Measurements from ENCODE around the gene GOLGA3. TPM values are rescaled to one million over a fixed set of nuclear protein-coding genes. Genes with fewer than 3 reads are reported as not detected.
A peak's percentile ranks its signal among the peaks of the same experiment; 100 is the strongest.

The GOLGA3 gene
- total RNA-seq, 2 donors from 2014 or later: 38.2 to 43.5 TPM

DNA sequence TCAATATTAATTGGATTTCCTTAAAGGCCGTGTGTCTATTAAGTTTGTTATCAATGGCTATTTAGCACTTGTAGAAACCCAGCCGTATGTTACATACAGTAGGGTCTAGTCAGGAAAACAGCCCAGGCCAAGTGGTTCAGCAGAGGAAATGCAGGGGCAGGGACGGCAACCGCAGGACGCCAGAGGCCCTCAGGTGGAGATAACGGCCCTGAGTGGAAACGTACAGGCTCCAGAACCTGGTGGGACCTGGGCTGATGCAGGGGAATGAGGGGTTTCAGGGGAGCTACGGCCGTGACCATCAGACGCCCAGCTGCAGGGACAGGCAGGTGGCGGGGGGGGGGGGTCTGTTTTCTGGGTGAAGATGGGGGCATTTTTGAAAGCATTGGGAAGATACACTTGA lies 63.3 kb downstream of the GOLGA3 start:
- no peak overlapping the region for H3K27ac ChIP-seq (ENCODE audit: low read depth, low read length)
- H3K9me3 ChIP-seq (ENCODE audit: control insufficient read depth, low read length): no peaks in the 10 kb centered on the region
- WGBS, 2 experiments (ENCODE audit: insufficient coverage in 1 of 2, insufficient read length in 1 of 2): 76 to 90% methylated on average over 7 to 11 of the region's 11 CpGs
- TF ChIP-seq, protein P1, sequence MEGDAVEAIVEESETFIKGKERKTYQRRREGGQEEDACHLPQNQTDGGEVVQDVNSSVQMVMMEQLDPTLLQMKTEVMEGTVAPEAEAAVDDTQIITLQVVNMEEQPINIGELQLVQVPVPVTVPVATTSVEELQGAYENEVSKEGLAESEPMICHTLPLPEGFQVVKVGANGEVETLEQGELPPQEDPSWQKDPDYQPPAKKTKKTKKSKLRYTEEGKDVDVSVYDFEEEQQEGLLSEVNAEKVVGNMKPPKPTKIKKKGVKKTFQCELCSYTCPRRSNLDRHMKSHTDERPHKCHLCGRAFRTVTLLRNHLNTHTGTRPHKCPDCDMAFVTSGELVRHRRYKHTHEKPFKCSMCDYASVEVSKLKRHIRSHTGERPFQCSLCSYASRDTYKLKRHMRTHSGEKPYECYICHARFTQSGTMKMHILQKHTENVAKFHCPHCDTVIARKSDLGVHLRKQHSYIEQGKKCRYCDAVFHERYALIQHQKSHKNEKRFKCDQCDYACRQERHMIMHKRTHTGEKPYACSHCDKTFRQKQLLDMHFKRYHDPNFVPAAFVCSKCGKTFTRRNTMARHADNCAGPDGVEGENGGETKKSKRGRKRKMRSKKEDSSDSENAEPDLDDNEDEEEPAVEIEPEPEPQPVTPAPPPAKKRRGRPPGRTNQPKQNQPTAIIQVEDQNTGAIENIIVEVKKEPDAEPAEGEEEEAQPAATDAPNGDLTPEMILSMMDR (conservative IDR thresholded peaks at IDR 0.05): peak; percentile 14
- Mint-ChIP-seq H3K36me3 (ENCODE audit: low read depth) (peaks cover 16% of the 10 kb centered on the region), H3K4me1 (peaks cover 14% of the 10 kb centered on the region), H3K4me3 (no peak overlapping the region), H3K27ac (peak overlapping the region; percentile 77), H3K27me3 (ENCODE audit: insufficient read depth) (no peaks in the 10 kb centered on the region), H3K9me3 (no peaks in the 10 kb centered on the region)
- H3K4me3 ChIP-seq (ENCODE audit: low read length): no peak overlapping the region
- H3K36me3 ChIP-seq (ENCODE audit: control insufficient read depth, insufficient read depth, low read length): peaks cover 26% of the 10 kb centered on the region
- peaks cover under 1% of the 10 kb centered on the region for H3K4me1 ChIP-seq (ENCODE audit: control insufficient read depth, insufficient read depth, low read length)
- no peak for DNase-seq
- H3K9ac ChIP-seq (ENCODE audit: extremely low read depth, low read length, poor library complexity, severe bottlenecking): no peak overlapping the region
- H3K27me3 ChIP-seq (ENCODE audit: control insufficient read depth, insufficient read depth, low read length, poor library complexity, severe bottlenecking): no peaks in the 10 kb centered on the region

DNA sequence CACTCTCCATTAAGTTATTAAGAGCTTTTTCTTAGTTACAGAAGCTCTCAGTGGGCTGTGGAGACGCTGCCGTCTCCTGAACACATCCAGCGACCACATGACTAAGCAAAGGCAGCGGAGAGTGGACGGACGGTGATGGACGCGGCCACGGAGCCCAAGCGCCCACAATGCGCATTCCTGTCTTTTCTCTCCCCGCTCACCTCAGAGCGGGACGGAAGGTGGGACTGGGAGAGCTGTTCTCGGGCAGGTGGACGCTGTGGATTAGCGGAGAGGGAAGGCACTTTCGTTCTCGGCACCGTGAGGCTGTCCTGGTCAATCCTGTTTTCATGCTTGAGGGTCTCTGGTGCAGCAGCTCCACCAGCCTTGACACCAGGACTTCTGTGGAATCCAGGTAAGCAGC lies 64.4 kb downstream of the GOLGA3 start:
- Histone ChIP-seq H3K27ac (ENCODE audit: low read depth, low read length) (no peak overlapping the region), H3K4me1 (ENCODE audit: control insufficient read depth, insufficient read depth, low read length) (peaks cover 4% of the 10 kb centered on the region), H3K4me3 (ENCODE audit: low read length) (no peak overlapping the region), H3K36me3 (ENCODE audit: control insufficient read depth, insufficient read depth, low read length) (peaks cover 19% of the 10 kb centered on the region), H3K9me3 (ENCODE audit: control insufficient read depth, low read length) (no peaks in the 10 kb centered on the region), H3K9ac (ENCODE audit: extremely low read depth, low read length, poor library complexity, severe bottlenecking) (no peak overlapping the region), H3K27me3 (ENCODE audit: control insufficient read depth, insufficient read depth, low read length, poor library complexity, severe bottlenecking) (no peaks in the 10 kb centered on the region)
- no peak overlapping the region for H3K4me3 Mint-ChIP-seq
- H3K27ac Mint-ChIP-seq: no peak overlapping the region
- H3K4me1 Mint-ChIP-seq: peaks cover 18% of the 10 kb centered on the region
- H3K36me3 Mint-ChIP-seq (ENCODE audit: low read depth): peaks cover 14% of the 10 kb centered on the region
- no peaks in the 10 kb centered on the region for H3K27me3 Mint-ChIP-seq (ENCODE audit: insufficient read depth)
- H3K9me3 Mint-ChIP-seq: no peaks in the 10 kb centered on the region
- DNase-seq: no peak
- TF ChIP-seq, protein P1 (conservative IDR thresholded peaks at IDR 0.05): no peak
- 98 to 99% methylated on average over 14 to 20 of the region's 20 CpGs for WGBS, 2 experiments (ENCODE audit: insufficient coverage in 1 of 2, insufficient read length in 1 of 2)

GRCh38 chr12:132761921-132762583 lies 66.6 kb downstream of the GOLGA3 start:
- peaks cover 17% of the 10 kb centered on the region for H3K36me3 ChIP-seq (ENCODE audit: control insufficient read depth, insufficient read depth, low read length)
- Mint-ChIP-seq H3K27me3 (ENCODE audit: insufficient read depth) (no peaks in the 10 kb centered on the region), H3K27ac (peak overlapping the region; percentile 86), H3K9me3 (no peaks in the 10 kb centered on the region), H3K4me3 (peak overlapping the region; percentile 93), H3K36me3 (ENCODE audit: low read depth) (peaks cover 21% of the 10 kb centered on the region), H3K4me1 (peaks cover 15% of the 10 kb centered on the region)
- 1 to 2% methylated on average over 17 to 89 of the region's 89 CpGs for WGBS, 2 experiments (ENCODE audit: insufficient coverage in 1 of 2, insufficient read length in 1 of 2)
- no peaks in the 10 kb centered on the region for H3K9me3 ChIP-seq (ENCODE audit: control insufficient read depth, low read length)
- no peaks in the 10 kb centered on the region for H3K27me3 ChIP-seq (ENCODE audit: control insufficient read depth, insufficient read depth, low read length, poor library complexity, severe bottlenecking)
- peak overlapping the region; percentile 85 for H3K4me3 ChIP-seq (ENCODE audit: low read length)
- TF ChIP-seq, protein P1 (conservative IDR thresholded peaks at IDR 0.05): peak; percentile 47
- DNase-seq: peak; percentile 91
- peak overlapping the region; percentile 92 for H3K9ac ChIP-seq (ENCODE audit: extremely low read depth, low read length, poor library complexity, severe bottlenecking)
- peak overlapping the region; percentile 96 for H3K27ac ChIP-seq (ENCODE audit: low read depth, low read length)
- peaks cover 4% of the 10 kb centered on the region for H3K4me1 ChIP-seq (ENCODE audit: control insufficient read depth, insufficient read depth, low read length)
